Tibial artery (tissue), 4 donors: ENCODE results near the gene SYTL2.
"Not testable (repeated sequence)": the region's sequence is repeated elsewhere in the genome, so short reads cannot be mapped to it uniquely, and the experiment has no call there.

Source experiments
- DNase-seq, 2 donors: peaks; one replicate each; pipeline ENCODE4 v3.0.0-alpha.2; 2019
- H3K27ac ChIP-seq, 2 donors: fragments of 200-600 bp; sonication (generic) in 1 of 2; 1 replicate in 1 of 2; 2 replicates in 1 of 2; pipeline ENCODE4 v1.5.1; 2018 to 2019; ENCODE audit warnings: mild to moderate bottlenecking in 1 of 2
- H3K27me3 ChIP-seq, 2 donors: fragments of 200-600 bp; sonication (generic) in 1 of 2; one replicate each; pipeline versions ENCODE4 v1.5.1 to v1.6.0; 2016 to 2019
- H3K36me3 ChIP-seq, 3 donors: fragments of 200-600 bp; sonication (generic) in 2 of 3; one replicate each; pipeline ENCODE4 v1.5.1; 2016 to 2019; ENCODE audit warnings: mild to moderate bottlenecking in 2 of 3
- H3K4me1 ChIP-seq, 4 donors: fragments of 200-600 bp; sonication (generic) in 2 of 4; 1 replicate in 3 of 4; 2 replicates in 1 of 4; pipeline ENCODE4 v1.5.1; 2016 to 2019
- H3K4me3 ChIP-seq, 2 donors: fragments of 200-600 bp; sonication (generic) in 1 of 2; 1 replicate in 1 of 2; 2 replicates in 1 of 2; pipeline ENCODE4 v1.5.1; 2018 to 2019; ENCODE audit warnings: mild to moderate bottlenecking in 2 of 2
- H3K9me3 ChIP-seq, 3 donors: fragments of 200-600 bp; sonication (generic) in 1 of 3; one replicate each; pipeline ENCODE4 v1.5.1; 2016 to 2019
- CTCF ChIP-seq, 2 experiments: fragments of 200-600 bp in 1 of 2; fragments of 450-650 bp in 1 of 2; IDR thresholded peaks; one replicate each; pipeline ENCODE4 v1.5.1; 2017 to 2019; ENCODE audit warnings: antibody characterized with exemption in 2 of 2, mild to moderate bottlenecking in 1 of 2, moderate library complexity in 1 of 2
- intact Hi-C: fragments of 100-400 bp; cut with DNase I; formaldehyde crosslinking; loops from one replicate; pipeline ENCODE4 v1.15.0; 2023; ENCODE audit warnings: low total_unique reads

Gene SYTL2

GRCh38 chr11:85787809-85788760 is 22.9 kb downstream of the SYTL2 start:
- Histone ChIP-seq H3K4me3 (no peak overlapping the region), H3K9me3 (no peaks in the 10 kb centered on the region), H3K36me3 (no peaks in the 10 kb centered on the region), H3K27ac (peak overlapping the region in 1 of 2 donors; percentile 5), H3K27me3 (no peaks in the 10 kb centered on the region), H3K4me1 (peaks cover 0 to 38% (median 10%) of the 10 kb centered on the region in 4 donors)
- no peak for DNase-seq
- TF ChIP-seq CTCF (IDR thresholded peaks at IDR 0.05): no peak
- intact Hi-C loops: no loop called here

- no peak for TF ChIP-seq CTCF (IDR thresholded peaks at IDR 0.05)
- intact Hi-C loops: no loop called here
- peaks cover 0 to 38% (median 10%) of the 10 kb centered on the region in 4 donors for H3K4me1 ChIP-seq
Observed at GRCh38 chr11:85787168-85787567, 23.8 kb downstream of the SYTL2 start.

GRCh38 chr11:85784480-85785265 is 26.3 kb downstream of the SYTL2 start:
- H3K4me3 ChIP-seq: peak overlapping the region; percentile 1 to 12
- intact Hi-C loops: no loop called here

More at GRCh38 chr11:85787168-85787567, 23.8 kb downstream of the SYTL2 start:
- no peaks in the 10 kb centered on the region for H3K36me3 ChIP-seq
- peaks cover 0 to 7% (median 2%) of the 10 kb centered on the region in 3 donors for H3K9me3 ChIP-seq
- DNase-seq: no peak
- no peaks in the 10 kb centered on the region for H3K27me3 ChIP-seq
- no peak overlapping the region for H3K4me3 ChIP-seq
- no peak overlapping the region for H3K27ac ChIP-seq

GRCh38 chr11:85783758-85784157 is 27.2 kb downstream of the SYTL2 start:
- H3K4me3 ChIP-seq: no peak overlapping the region

More at GRCh38 chr11:85784480-85785265, 26.3 kb downstream of the SYTL2 start:
- Histone ChIP-seq H3K36me3 (no peaks in the 10 kb centered on the region), H3K9me3 (peaks cover 0 to 8% (median 2%) of the 10 kb centered on the region in 3 donors), H3K27ac (peak overlapping the region; percentile 48 to 56), H3K27me3 (no peaks in the 10 kb centered on the region), H3K4me1 (peaks cover 0 to 46% (median 13%) of the 10 kb centered on the region in 4 donors)
- DNase-seq: no peak
- no peak for TF ChIP-seq CTCF (IDR thresholded peaks at IDR 0.05)

GRCh38 chr11:85780780-85781517 is 30.0 kb downstream of the SYTL2 start:
- H3K36me3 ChIP-seq, H3K4me3 ChIP-seq, H3K27me3 ChIP-seq, H3K27ac ChIP-seq, intact Hi-C loops, H3K9me3 ChIP-seq, DNase-seq: not testable (repeated sequence)
- peaks cover 0 to 40% (median 11%) of the 10 kb centered on the region in 4 donors for H3K4me1 ChIP-seq

More at GRCh38 chr11:85783758-85784157, 27.2 kb downstream of the SYTL2 start:
- H3K27ac ChIP-seq: peak overlapping the region; percentile 48 to 56
- H3K36me3 ChIP-seq: no peaks in the 10 kb centered on the region
- peaks cover 0 to 47% (median 13%) of the 10 kb centered on the region in 4 donors for H3K4me1 ChIP-seq
- peaks cover 0 to 8% (median 2%) of the 10 kb centered on the region in 3 donors for H3K9me3 ChIP-seq
- H3K27me3 ChIP-seq: no peaks in the 10 kb centered on the region
- DNase-seq: no peak
- intact Hi-C loops: no loop called here
- no peak for TF ChIP-seq CTCF (IDR thresholded peaks at IDR 0.05)
